Measurements from ENCODE around the gene ASB6.
"Not testable (repeated sequence)": the region's sequence is repeated elsewhere in the genome, so short reads cannot be mapped to it uniquely, and the experiment has no call there.

The ASB6 gene

GRCh38 chr9:129665814-129666520 lies 24.0 kb upstream of the ASB6 start:
- no peaks in the 10 kb centered on the region for H3K9me3 ChIP-seq (ENCODE audit: insufficient read depth, low read depth, low read length)
- no peak overlapping the region for H3K4me2 ChIP-seq (ENCODE audit: low read depth, low read length, poor library complexity, severe bottlenecking)
- no peak for TF ChIP-seq CTCF (conservative IDR thresholded peaks at IDR 0.05; ENCODE audit: low read length)
- TF ChIP-seq EZH2phosphoT487 (IDR thresholded peaks at IDR 0.05; ENCODE audit: borderline replicate concordance), result no peak
- H3K4me1 ChIP-seq (ENCODE audit: insufficient read depth, low read length, poor library complexity, severe bottlenecking), result no peaks in the 10 kb centered on the region
- H4K20me1 ChIP-seq (ENCODE audit: insufficient read depth, low read length, poor library complexity, severe bottlenecking), result no peaks in the 10 kb centered on the region
- H3K36me3 ChIP-seq (ENCODE audit: insufficient read depth, low read length), result no peaks in the 10 kb centered on the region
- no peaks in the 10 kb centered on the region for H3F3A ChIP-seq (ENCODE audit: low read depth)
- no peaks in the 10 kb centered on the region for H3K9me2 ChIP-seq (replicated peaks; ENCODE audit: low read depth, low read length)
- H2AFZ ChIP-seq (ENCODE audit: low read length), result no peak overlapping the region
- no peaks in the 10 kb centered on the region for H3K27me3 ChIP-seq (ENCODE audit: insufficient read depth, low read length, poor library complexity, severe bottlenecking)
- H3K79me2 ChIP-seq (ENCODE audit: insufficient read depth, low read length), result no peaks in the 10 kb centered on the region
- H3K4me3 ChIP-seq (ENCODE audit: low read length, poor library complexity, severe bottlenecking), result no peak overlapping the region
- no peak overlapping the region for H3K9ac ChIP-seq (ENCODE audit: low read depth, low read length, poor library complexity, severe bottlenecking)

DNA sequence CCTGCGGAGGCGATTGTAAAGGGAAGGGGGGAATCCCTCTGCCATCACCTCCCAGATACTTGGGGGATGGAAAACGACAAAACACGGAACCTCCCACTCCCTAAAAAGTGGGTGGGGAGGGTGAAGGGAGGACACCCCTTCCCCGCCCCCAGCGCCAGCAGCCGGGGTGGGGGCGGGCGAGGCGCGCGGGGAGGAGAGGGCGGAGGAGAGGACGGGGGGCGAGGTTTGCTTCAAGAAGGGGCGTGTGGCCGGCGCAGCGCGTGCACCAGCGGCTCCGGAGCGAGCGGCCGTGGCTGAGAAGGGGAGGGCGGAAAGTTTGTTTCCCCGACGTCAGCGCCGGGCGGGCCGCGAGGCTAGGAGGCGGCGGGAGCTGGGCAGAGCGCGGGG lies 23.4 kb upstream of the ASB6 start, which contains the start of gene PRRX2:
Gene PRRX2 (plus strand): TSS at position 259 of the 387 bp plus-strand sequence. CDS start 221 bp downstream, outside the sequence.
- H3K27me3 ChIP-seq (ENCODE audit: insufficient read depth, low read length, poor library complexity, severe bottlenecking), result no peaks in the 10 kb centered on the region
- no peak within 1 kb of the TSS for H3K9ac ChIP-seq (ENCODE audit: low read depth, low read length, poor library complexity, severe bottlenecking)
- no peak for TF ChIP-seq EZH2phosphoT487 (IDR thresholded peaks at IDR 0.05; ENCODE audit: borderline replicate concordance)
- TF ChIP-seq CTCF (conservative IDR thresholded peaks at IDR 0.05; ENCODE audit: low read length), result no peak
- H3K36me3 ChIP-seq (ENCODE audit: insufficient read depth, low read length), result no peaks in the 10 kb centered on the region
- H3K9me2 ChIP-seq (replicated peaks; ENCODE audit: low read depth, low read length), result no peaks in the 10 kb centered on the region
- no peaks in the 10 kb centered on the region for H3K9me3 ChIP-seq (ENCODE audit: insufficient read depth, low read depth, low read length)
- H3K4me3 ChIP-seq (ENCODE audit: low read length, poor library complexity, severe bottlenecking), result no peak within 1 kb of the TSS
- no peak within 1 kb of the TSS for H2AFZ ChIP-seq (ENCODE audit: low read length)
- H3K79me2 ChIP-seq (ENCODE audit: insufficient read depth, low read length), result no peaks in the 10 kb centered on the region
- no peak within 1 kb of the TSS for H3K4me2 ChIP-seq (ENCODE audit: low read depth, low read length, poor library complexity, severe bottlenecking)
- H3K4me1 ChIP-seq (ENCODE audit: insufficient read depth, low read length, poor library complexity, severe bottlenecking), result no peaks in the 10 kb centered on the region
- no peaks in the 10 kb centered on the region for H3F3A ChIP-seq (ENCODE audit: low read depth)
- H4K20me1 ChIP-seq (ENCODE audit: insufficient read depth, low read length, poor library complexity, severe bottlenecking), result no peaks in the 10 kb centered on the region

DNA sequence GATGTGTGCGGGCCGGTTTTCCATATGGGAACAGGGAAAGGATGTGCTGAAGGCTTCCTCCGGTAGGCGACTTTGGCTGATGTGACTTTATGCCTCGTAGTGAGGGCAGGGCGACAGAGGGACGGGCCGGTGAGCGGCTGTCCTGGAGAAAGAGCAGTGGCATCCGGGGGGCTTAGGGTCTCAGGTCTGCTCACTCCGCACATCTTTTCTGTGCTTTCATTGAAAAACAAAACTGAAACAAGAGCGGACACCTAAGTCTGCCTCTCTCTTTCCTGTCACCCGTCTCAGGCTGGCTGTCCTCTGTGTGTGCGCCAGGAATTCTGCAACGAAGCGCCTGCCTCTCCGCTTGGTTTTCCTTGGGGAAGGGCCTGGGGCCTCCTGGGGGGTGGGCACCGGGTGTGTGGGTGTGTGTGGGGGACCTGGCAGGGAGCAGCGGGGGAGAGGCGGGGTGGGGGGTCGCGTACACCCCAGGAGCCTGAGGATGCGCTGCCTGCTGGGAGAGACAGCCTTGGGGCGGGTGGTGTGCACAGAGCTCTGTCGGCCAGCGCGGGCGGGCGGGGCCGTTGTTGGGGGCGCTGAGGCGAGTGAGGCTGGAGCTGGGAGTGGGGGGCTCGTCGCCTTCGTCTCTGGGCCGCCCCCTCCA lies 22.9 kb upstream of the ASB6 start:
- no peaks in the 10 kb centered on the region for H3K79me2 ChIP-seq (ENCODE audit: insufficient read depth, low read length)
- H3K4me2 ChIP-seq (ENCODE audit: low read depth, low read length, poor library complexity, severe bottlenecking), result no peak overlapping the region
- no peak overlapping the region for H2AFZ ChIP-seq (ENCODE audit: low read length)
- H3K4me3 ChIP-seq (ENCODE audit: low read length, poor library complexity, severe bottlenecking), result no peak overlapping the region
- no peaks in the 10 kb centered on the region for H3K9me3 ChIP-seq (ENCODE audit: insufficient read depth, low read depth, low read length)
- no peaks in the 10 kb centered on the region for H3K27me3 ChIP-seq (ENCODE audit: insufficient read depth, low read length, poor library complexity, severe bottlenecking)
- TF ChIP-seq EZH2phosphoT487 (IDR thresholded peaks at IDR 0.05; ENCODE audit: borderline replicate concordance) (no peak), CTCF (conservative IDR thresholded peaks at IDR 0.05; ENCODE audit: low read length) (no peak)
- H3K36me3 ChIP-seq (ENCODE audit: insufficient read depth, low read length), result no peaks in the 10 kb centered on the region
- no peaks in the 10 kb centered on the region for H4K20me1 ChIP-seq (ENCODE audit: insufficient read depth, low read length, poor library complexity, severe bottlenecking)
- H3K9ac ChIP-seq (ENCODE audit: low read depth, low read length, poor library complexity, severe bottlenecking), result no peak overlapping the region
- H3K4me1 ChIP-seq (ENCODE audit: insufficient read depth, low read length, poor library complexity, severe bottlenecking), result no peaks in the 10 kb centered on the region
- no peaks in the 10 kb centered on the region for H3K9me2 ChIP-seq (replicated peaks; ENCODE audit: low read depth, low read length)
- no peaks in the 10 kb centered on the region for H3F3A ChIP-seq (ENCODE audit: low read depth)

DNA sequence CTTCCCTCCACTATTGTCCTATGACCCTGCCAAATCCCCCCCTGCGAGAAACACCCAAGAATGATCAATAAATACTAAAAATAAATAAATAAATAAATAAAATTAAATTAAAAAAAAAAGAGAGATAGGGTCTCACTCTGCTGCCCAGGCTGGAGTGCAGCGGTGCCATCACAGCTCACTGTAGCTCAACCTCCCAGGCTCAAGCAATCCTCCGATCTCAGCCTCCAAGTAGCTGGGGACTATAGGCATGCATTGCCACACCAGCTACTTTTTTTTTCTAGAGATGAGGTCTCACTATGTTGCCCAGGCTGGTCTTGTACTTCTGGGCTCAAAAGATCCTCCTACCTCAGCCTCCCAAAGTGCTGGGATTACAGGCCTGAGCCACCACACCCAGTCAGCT lies 20.3 kb upstream of the ASB6 start:
- H3K9me2 ChIP-seq (replicated peaks; ENCODE audit: low read depth, low read length); H3K9ac ChIP-seq (ENCODE audit: low read depth, low read length, poor library complexity, severe bottlenecking); H3K79me2 ChIP-seq (ENCODE audit: insufficient read depth, low read length); H3K4me1 ChIP-seq (ENCODE audit: insufficient read depth, low read length, poor library complexity, severe bottlenecking); H3K36me3 ChIP-seq (ENCODE audit: insufficient read depth, low read length); H3K9me3 ChIP-seq (ENCODE audit: insufficient read depth, low read depth, low read length); H4K20me1 ChIP-seq (ENCODE audit: insufficient read depth, low read length, poor library complexity, severe bottlenecking); H3F3A ChIP-seq (ENCODE audit: low read depth); H2AFZ ChIP-seq (ENCODE audit: low read length); H3K4me2 ChIP-seq (ENCODE audit: low read depth, low read length, poor library complexity, severe bottlenecking); H3K27me3 ChIP-seq (ENCODE audit: insufficient read depth, low read length, poor library complexity, severe bottlenecking); H3K4me3 ChIP-seq (ENCODE audit: low read length, poor library complexity, severe bottlenecking): not testable (repeated sequence)

Data from Loucy (cell line).